Activated naive CD8-positive, alpha-beta T cell treated with anti-CD3 and anti-CD28 coated beads, Interleukin-2, amount 10 ng/mL, durations not matched to agents 7 days and 5 days (primary cell): ENCODE data around the gene MAST4. TPM values are rescaled to one million over a fixed set of nuclear protein-coding genes. Genes with fewer than 3 reads are reported as not detected.

Source experiments
- ATAC-seq: fragments of 150-1000 bp; cut with Tn5 transposase; one replicate; pipeline ENCODE4 v1.10.0; 2021; ENCODE audit warnings: low read depth, moderate library complexity
- POLR2A ChIA-PET: fragments of 350-600 bp; sonication (Branson Sonifier 250); formaldehyde crosslinking; loops from one replicate; lab custom pipeline; 2021; ENCODE audit warnings: antibody characterized with exemption; lab: Charles Lee
- DNase-seq: peaks from one replicate; pipeline ENCODE4 v3.0.0; 2021
- H3K27ac Mint-ChIP-seq: one replicate; pipeline ENCODE4 v1.8.0; 2022; ENCODE audit warnings: mild to moderate bottlenecking, mixed read lengths
- H3K27me3 Mint-ChIP-seq: one replicate; pipeline ENCODE4 v1.8.0; 2022; ENCODE audit warnings: mild to moderate bottlenecking, moderate library complexity, mixed read lengths
- H3K36me3 Mint-ChIP-seq: one replicate; pipeline ENCODE4 v1.8.0; 2021; ENCODE audit warnings: mild to moderate bottlenecking, mixed read lengths
- H3K4me1 Mint-ChIP-seq: one replicate; pipeline ENCODE4 v1.8.0; 2021; ENCODE audit warnings: mixed read lengths
- H3K4me3 Mint-ChIP-seq: one replicate; pipeline ENCODE4 v1.8.0; 2022; ENCODE audit warnings: mild to moderate bottlenecking, moderate library complexity, mixed read lengths
- H3K9me3 Mint-ChIP-seq: one replicate; pipeline ENCODE4 v1.8.0; 2021; ENCODE audit warnings: mixed read lengths
- total RNA-seq, 2 experiments: library from RNA; stranded (reverse); gene quantifications; one replicate each; pipeline ENCODE4 v1.2.3, GENCODE V29; 2021

Gene MAST4
- total RNA-seq: 10 to 100 TPM; 13.4 to 14.3 TPM

- DNase-seq: peak; percentile 83
- H3K27me3 Mint-ChIP-seq: peaks cover 67% of the 10 kb centered on the region
- H3K9me3 Mint-ChIP-seq: no peaks in the 10 kb centered on the region
- no peak within 1 kb of the TSS for H3K27ac Mint-ChIP-seq
- H3K4me3 Mint-ChIP-seq: peak within 1 kb of the TSS; percentile 83
- peak; percentile 96 for ATAC-seq
- no peaks in the 10 kb centered on the region for H3K36me3 Mint-ChIP-seq
- H3K4me1 Mint-ChIP-seq: peaks cover 17% of the 10 kb centered on the region
- POLR2A ChIA-PET: no interaction called here
Observed at GRCh38 chr5:66595756-66596635, at the start of gene MAST4. TSS of gene MAST4 (plus strand) at chr5:66596393. CDS start at chr5:66596656, 263 bp downstream.

- H3K27me3 Mint-ChIP-seq: peaks cover 3% of the 10 kb centered on the region
- H3K9me3 Mint-ChIP-seq: peaks cover 3% of the 10 kb centered on the region
- no peaks in the 10 kb centered on the region for H3K4me1 Mint-ChIP-seq
- H3K4me3 Mint-ChIP-seq: no peak overlapping the region
- no peak overlapping the region for H3K27ac Mint-ChIP-seq
- POLR2A ChIA-PET: no interaction called here
- no peaks in the 10 kb centered on the region for H3K36me3 Mint-ChIP-seq
- ATAC-seq (no peak), DNase-seq (no peak)
Observed at GRCh38 chr5:66546541-66546940, 49.7 kb upstream of the MAST4 start.

- no peak for DNase-seq
Observed at GRCh38 chr5:66551338-66551737, 44.9 kb upstream of the MAST4 start.

GRCh38 chr5:66551945-66552344 lies 44.2 kb upstream of the MAST4 start:
- Mint-ChIP-seq H3K4me1 (peaks cover 8% of the 10 kb centered on the region), H3K36me3 (peaks cover 3% of the 10 kb centered on the region), H3K27me3 (peaks cover 5% of the 10 kb centered on the region), H3K9me3 (peaks cover 6% of the 10 kb centered on the region), H3K27ac (no peak overlapping the region), H3K4me3 (no peak overlapping the region)
- POLR2A ChIA-PET: no interaction called here
- no peak for DNase-seq
- ATAC-seq: no peak

More at GRCh38 chr5:66551338-66551737, 44.9 kb upstream of the MAST4 start:
- Mint-ChIP-seq H3K27ac (no peak overlapping the region), H3K36me3 (peaks cover 3% of the 10 kb centered on the region), H3K9me3 (peaks cover 6% of the 10 kb centered on the region), H3K27me3 (peaks cover 5% of the 10 kb centered on the region), H3K4me1 (peaks cover 8% of the 10 kb centered on the region), H3K4me3 (no peak overlapping the region)
- ATAC-seq: no peak
- POLR2A ChIA-PET: no interaction called here

- no peak for DNase-seq
- Mint-ChIP-seq H3K4me3 (no peak overlapping the region), H3K27ac (no peak overlapping the region), H3K27me3 (peaks cover 5% of the 10 kb centered on the region), H3K9me3 (peaks cover 6% of the 10 kb centered on the region), H3K4me1 (peaks cover 10% of the 10 kb centered on the region), H3K36me3 (peaks cover 3% of the 10 kb centered on the region)
- POLR2A ChIA-PET: no interaction called here
- ATAC-seq: no peak
Observed at GRCh38 chr5:66553368-66553912, 42.8 kb upstream of the MAST4 start.

GRCh38 chr5:66553916-66554575 lies 42.1 kb upstream of the MAST4 start:
- H3K4me1 Mint-ChIP-seq: peaks cover 16% of the 10 kb centered on the region
- peaks cover 5% of the 10 kb centered on the region for H3K27me3 Mint-ChIP-seq
- DNase-seq: no peak
- POLR2A ChIA-PET: no interaction called here
- peak; percentile 75 for ATAC-seq
- no peak overlapping the region for H3K4me3 Mint-ChIP-seq
- H3K27ac Mint-ChIP-seq: peak overlapping the region; percentile 26
- H3K36me3 Mint-ChIP-seq: peaks cover 3% of the 10 kb centered on the region
- peaks cover 2% of the 10 kb centered on the region for H3K9me3 Mint-ChIP-seq

- ATAC-seq (no peak), DNase-seq (no peak)
- peaks cover 2% of the 10 kb centered on the region for H3K9me3 Mint-ChIP-seq
- H3K36me3 Mint-ChIP-seq: peaks cover 3% of the 10 kb centered on the region
- H3K4me3 Mint-ChIP-seq: no peak overlapping the region
- H3K4me1 Mint-ChIP-seq: peaks cover 16% of the 10 kb centered on the region
- POLR2A ChIA-PET: no interaction called here
- H3K27me3 Mint-ChIP-seq: peaks cover 5% of the 10 kb centered on the region
- H3K27ac Mint-ChIP-seq: no peak overlapping the region
Observed at GRCh38 chr5:66554884-66555283, 41.3 kb upstream of the MAST4 start.

- POLR2A ChIA-PET: no interaction called here
- DNase-seq (no peak), ATAC-seq (peak; percentile 66)
- Mint-ChIP-seq H3K36me3 (peaks cover 3% of the 10 kb centered on the region), H3K27me3 (no peaks in the 10 kb centered on the region), H3K9me3 (peaks cover 2% of the 10 kb centered on the region), H3K27ac (peak overlapping the region; percentile 70), H3K4me3 (no peak overlapping the region), H3K4me1 (peaks cover 16% of the 10 kb centered on the region)
Observed at GRCh38 chr5:66558560-66558959, 37.6 kb upstream of the MAST4 start.

GRCh38 chr5:66560371-66560770 lies 35.8 kb upstream of the MAST4 start:
- Mint-ChIP-seq H3K36me3 (peaks cover 1% of the 10 kb centered on the region), H3K27ac (no peak overlapping the region), H3K27me3 (no peaks in the 10 kb centered on the region), H3K4me1 (peaks cover 10% of the 10 kb centered on the region), H3K9me3 (peaks cover under 1% of the 10 kb centered on the region), H3K4me3 (no peak overlapping the region)
- DNase-seq: no peak
- no peak for ATAC-seq
- POLR2A ChIA-PET: no interaction called here

- no peaks in the 10 kb centered on the region for H3K27me3 Mint-ChIP-seq
- no peak overlapping the region for H3K27ac Mint-ChIP-seq
- H3K4me1 Mint-ChIP-seq: peaks cover 15% of the 10 kb centered on the region
- H3K36me3 Mint-ChIP-seq: no peaks in the 10 kb centered on the region
- POLR2A ChIA-PET: no interaction called here
- no peaks in the 10 kb centered on the region for H3K9me3 Mint-ChIP-seq
- ATAC-seq (no peak), DNase-seq (no peak)
- no peak overlapping the region for H3K4me3 Mint-ChIP-seq
Observed at GRCh38 chr5:66561256-66561990, 34.8 kb upstream of the MAST4 start.

- H3K4me1 Mint-ChIP-seq: peaks cover 13% of the 10 kb centered on the region
- H3K36me3 Mint-ChIP-seq: no peaks in the 10 kb centered on the region
- DNase-seq (no peak), ATAC-seq (no peak)
- POLR2A ChIA-PET: no interaction called here
- H3K27ac Mint-ChIP-seq: no peak overlapping the region
- H3K27me3 Mint-ChIP-seq: no peaks in the 10 kb centered on the region
- H3K9me3 Mint-ChIP-seq: no peaks in the 10 kb centered on the region
- H3K4me3 Mint-ChIP-seq: no peak overlapping the region
Observed at GRCh38 chr5:66565878-66566277, 30.3 kb upstream of the MAST4 start.

GRCh38 chr5:66567474-66567873 lies 28.7 kb upstream of the MAST4 start:
- H3K9me3 Mint-ChIP-seq: no peaks in the 10 kb centered on the region
- POLR2A ChIA-PET: no interaction called here
- no peaks in the 10 kb centered on the region for H3K27me3 Mint-ChIP-seq
- ATAC-seq (no peak), DNase-seq (no peak)
- peaks cover 13% of the 10 kb centered on the region for H3K4me1 Mint-ChIP-seq
- H3K4me3 Mint-ChIP-seq: no peak overlapping the region
- no peaks in the 10 kb centered on the region for H3K36me3 Mint-ChIP-seq
- no peak overlapping the region for H3K27ac Mint-ChIP-seq

GRCh38 chr5:66570201-66570600 lies 26.0 kb upstream of the MAST4 start:
- no peak overlapping the region for H3K27ac Mint-ChIP-seq
- H3K9me3 Mint-ChIP-seq: no peaks in the 10 kb centered on the region
- DNase-seq: no peak
- ATAC-seq: no peak
- H3K36me3 Mint-ChIP-seq: no peaks in the 10 kb centered on the region
- H3K4me3 Mint-ChIP-seq: no peak overlapping the region
- H3K4me1 Mint-ChIP-seq: peaks cover 12% of the 10 kb centered on the region
- peaks cover 8% of the 10 kb centered on the region for H3K27me3 Mint-ChIP-seq
- POLR2A ChIA-PET: no interaction called here
